ENCODE data around the gene POLR2H.

GRCh38 chr3:184388164-184388935, 26.8 kb downstream of the POLR2H start:
- TF ChIP-seq CTCF (IDR thresholded peaks at IDR 0.05) (no peak), POLR2A (IDR thresholded peaks at IDR 0.05) (no peak)

All from thyroid gland (tissue), 4 donors.